Neural progenitor cell (in vitro differentiated cells): ENCODE measurements around the gene TEX2.

Experiments
- EZH2 ChIP-seq: fragments of 200-600 bp; sonication (generic); IDR thresholded peaks from 2 replicates; pipeline ENCODE4 v1.6.1; 2017; ENCODE audit warnings: antibody characterized with exemption, mild to moderate bottlenecking, moderate library complexity
- EZH2phosphoT487 ChIP-seq: fragments of 200-600 bp; sonication (generic); IDR thresholded peaks from 2 replicates; pipeline ENCODE4 v1.6.1; 2017; ENCODE audit warnings: antibody characterized with exemption
- TF ChIP-seq, protein P1 (sequence below): fragments of 200-600 bp; sonication (generic); IDR thresholded peaks from 2 replicates; pipeline ENCODE4 v1.5.1; 2017; ENCODE audit warnings: antibody characterized with exemption, mild to moderate bottlenecking

GRCh38 chr17:64309021-64309420 is 46.0 kb upstream of the TEX2 start:
- TF ChIP-seq, protein P1, sequence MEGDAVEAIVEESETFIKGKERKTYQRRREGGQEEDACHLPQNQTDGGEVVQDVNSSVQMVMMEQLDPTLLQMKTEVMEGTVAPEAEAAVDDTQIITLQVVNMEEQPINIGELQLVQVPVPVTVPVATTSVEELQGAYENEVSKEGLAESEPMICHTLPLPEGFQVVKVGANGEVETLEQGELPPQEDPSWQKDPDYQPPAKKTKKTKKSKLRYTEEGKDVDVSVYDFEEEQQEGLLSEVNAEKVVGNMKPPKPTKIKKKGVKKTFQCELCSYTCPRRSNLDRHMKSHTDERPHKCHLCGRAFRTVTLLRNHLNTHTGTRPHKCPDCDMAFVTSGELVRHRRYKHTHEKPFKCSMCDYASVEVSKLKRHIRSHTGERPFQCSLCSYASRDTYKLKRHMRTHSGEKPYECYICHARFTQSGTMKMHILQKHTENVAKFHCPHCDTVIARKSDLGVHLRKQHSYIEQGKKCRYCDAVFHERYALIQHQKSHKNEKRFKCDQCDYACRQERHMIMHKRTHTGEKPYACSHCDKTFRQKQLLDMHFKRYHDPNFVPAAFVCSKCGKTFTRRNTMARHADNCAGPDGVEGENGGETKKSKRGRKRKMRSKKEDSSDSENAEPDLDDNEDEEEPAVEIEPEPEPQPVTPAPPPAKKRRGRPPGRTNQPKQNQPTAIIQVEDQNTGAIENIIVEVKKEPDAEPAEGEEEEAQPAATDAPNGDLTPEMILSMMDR, result no peak
- TF ChIP-seq EZH2, result no peak
- TF ChIP-seq EZH2phosphoT487, result no peak
